Stimulated activated CD4-positive, alpha-beta T cell treated with anti-CD3 and anti-CD28 coated beads, Interleukin-15, amount 100 ng/mL, for 24 hours (primary cell): ENCODE results near the gene LGR6.
"Not testable (repeated sequence)": the region's sequence is repeated elsewhere in the genome, so short reads cannot be mapped to it uniquely, and the experiment has no call there.

Source experiments
- DNase-seq: peaks from one replicate; pipeline ENCODE4 v3.0.0-alpha.2; 2020

Gene LGR6

DNA sequence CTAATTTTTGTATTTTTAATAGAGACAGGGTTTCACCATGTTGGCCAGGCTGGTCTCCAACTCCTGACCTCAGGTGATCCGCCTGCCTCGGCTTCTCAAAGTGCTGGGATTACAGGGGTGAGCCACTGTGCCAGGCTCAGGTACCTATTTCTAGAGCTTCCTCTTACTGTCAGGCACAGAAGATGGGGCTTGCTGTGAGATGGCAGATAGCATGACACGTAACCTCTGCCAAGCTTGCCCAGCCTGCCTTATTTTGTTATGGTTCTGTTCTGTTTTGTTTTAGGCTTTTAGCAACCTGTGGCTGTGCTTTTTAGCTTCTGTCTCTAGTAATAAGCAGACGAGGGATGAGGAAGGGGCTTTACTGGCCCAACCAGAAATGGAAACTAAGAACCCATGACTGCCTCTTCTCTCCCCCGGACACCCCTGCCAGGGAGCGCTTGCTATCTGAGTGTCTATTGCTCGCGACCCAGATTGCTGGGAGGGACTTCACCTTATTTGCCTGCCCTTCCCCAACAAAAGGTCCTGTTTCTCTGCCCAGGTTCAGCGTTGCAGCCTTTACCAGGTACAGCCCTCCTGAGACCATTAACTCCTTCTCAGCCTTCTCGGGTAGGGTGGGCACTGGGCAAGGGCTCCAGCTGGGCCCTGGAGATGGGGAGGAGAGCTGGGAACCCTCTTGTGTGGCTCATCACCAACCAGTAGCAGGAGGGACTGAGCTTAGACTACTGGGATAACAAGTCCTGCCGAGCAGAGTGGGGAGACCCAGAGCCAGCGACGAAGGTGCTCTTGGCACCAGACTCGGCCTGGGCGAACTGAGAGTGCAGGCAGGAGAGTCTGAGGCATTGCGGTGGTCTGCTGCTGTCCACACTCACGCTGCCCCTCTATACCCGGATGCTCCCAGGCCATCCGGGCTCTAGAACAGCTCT, 13.5 kb upstream of the LGR6 start:
- no peak for DNase-seq

DNA sequence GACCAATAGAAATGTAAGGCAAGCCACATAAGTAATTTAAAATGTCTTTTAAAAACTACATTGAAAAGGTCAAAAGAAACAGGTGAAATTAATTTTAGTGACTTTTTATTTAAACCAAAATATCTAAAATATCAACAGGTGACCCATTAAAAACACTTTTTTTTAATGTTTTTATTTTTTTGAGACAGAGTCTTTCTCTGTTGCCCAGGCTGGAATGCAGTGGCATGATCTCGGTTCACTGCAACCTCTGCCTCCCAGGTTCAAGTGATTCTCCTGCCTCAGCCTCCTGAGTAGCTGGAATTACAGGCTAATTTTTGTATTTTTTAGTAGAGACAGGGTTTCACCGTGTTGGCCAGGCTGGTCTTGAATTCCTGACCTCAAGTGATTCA, 12.9 kb upstream of the LGR6 start:
- DNase-seq: not testable (repeated sequence)

GRCh38 chr1:202181586-202181985, 12.0 kb upstream of the LGR6 start:
- no peak for DNase-seq

DNA sequence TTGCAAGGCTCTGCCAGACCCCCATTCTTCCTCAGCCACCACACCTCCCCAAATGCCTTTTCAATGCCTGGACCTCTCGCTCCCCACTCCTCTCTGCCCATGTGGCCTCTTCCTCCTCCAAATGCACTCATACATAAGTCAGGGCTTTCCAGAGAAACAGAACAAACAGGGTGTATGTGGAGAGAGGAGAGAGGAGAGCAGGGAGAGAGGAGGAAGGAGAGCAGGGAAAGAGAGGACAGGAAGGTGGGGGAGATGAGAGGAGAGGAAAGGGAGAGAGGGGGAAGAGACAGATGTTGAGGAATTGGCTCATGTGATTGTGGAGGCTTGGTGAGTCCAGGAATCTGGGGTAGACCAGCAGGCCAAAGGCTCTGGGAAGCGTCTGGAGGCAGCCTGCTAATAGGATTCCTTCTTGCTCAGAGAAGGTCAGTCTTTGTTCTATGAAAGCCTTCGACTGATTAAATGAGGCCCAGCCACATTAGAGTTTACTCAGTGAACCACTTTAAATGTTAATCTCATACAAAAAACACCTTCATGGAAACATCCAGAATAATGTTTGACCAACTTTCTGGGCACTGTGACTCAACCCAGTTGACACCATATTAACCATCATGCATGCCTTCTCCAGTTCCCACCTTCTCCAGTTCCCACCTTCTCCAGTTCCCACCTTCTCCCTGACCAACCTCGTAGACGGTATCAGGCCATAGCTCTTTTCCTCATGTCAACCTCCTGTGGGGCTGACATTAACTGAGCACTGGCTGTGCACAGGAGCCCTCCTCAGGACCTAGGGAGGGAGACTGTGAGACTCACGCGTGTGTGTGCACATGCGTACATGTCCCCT, 11.3 kb upstream of the LGR6 start:
- no peak for DNase-seq

GRCh38 chr1:202184750-202185460, 8.7 kb upstream of the LGR6 start:
- peak; percentile 88 for DNase-seq

GRCh38 chr1:202186327-202186726, 7.3 kb upstream of the LGR6 start:
- DNase-seq: no peak

- DNase-seq: no peak
Measured at GRCh38 chr1:202187041-202187671, 6.4 kb upstream of the LGR6 start.

DNA sequence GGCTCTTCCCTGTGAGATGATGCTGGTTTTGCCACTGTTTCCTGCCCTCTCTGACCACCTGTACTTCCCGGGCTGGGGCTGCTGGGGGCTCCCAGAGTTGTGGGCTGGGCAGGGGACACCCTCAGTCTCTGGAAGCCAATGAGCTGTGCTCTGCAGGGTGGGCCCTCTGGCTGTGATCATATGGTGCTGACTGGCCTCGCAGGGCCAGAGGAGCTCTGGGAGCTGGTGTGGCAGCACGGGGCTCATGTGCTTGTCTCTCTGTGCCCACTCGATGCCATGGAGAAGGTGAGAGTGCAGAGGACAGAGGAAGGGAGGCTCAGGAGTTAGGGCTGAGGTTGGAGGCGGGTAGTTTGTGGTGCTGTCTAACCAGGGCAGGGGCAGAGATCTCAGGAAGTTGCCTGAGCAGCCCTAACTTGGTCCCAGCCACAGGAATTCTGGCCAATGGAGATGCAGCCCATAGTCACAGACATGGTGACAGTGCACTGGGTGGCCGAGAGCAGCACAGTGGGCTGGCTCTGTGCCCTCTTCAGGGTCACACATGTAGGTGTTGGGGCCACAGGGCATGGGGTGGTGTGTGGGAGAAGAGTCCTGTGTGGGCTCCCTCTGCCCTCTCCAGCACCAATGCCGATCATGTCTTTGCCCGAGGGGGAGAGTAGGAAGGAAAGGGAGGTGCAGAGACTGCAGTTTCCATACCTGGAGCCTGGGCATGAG, 5.7 kb upstream of the LGR6 start:
- no peak for DNase-seq

- peak; percentile 87 for DNase-seq
Measured at GRCh38 chr1:202189001-202189790, 4.4 kb upstream of the LGR6 start.

- no peak for DNase-seq
Measured at GRCh38 chr1:202189918-202190715, 3.5 kb upstream of the LGR6 start.

GRCh38 chr1:202191391-202191790, 2.2 kb upstream of the LGR6 start:
- not testable (repeated sequence) for DNase-seq

DNA sequence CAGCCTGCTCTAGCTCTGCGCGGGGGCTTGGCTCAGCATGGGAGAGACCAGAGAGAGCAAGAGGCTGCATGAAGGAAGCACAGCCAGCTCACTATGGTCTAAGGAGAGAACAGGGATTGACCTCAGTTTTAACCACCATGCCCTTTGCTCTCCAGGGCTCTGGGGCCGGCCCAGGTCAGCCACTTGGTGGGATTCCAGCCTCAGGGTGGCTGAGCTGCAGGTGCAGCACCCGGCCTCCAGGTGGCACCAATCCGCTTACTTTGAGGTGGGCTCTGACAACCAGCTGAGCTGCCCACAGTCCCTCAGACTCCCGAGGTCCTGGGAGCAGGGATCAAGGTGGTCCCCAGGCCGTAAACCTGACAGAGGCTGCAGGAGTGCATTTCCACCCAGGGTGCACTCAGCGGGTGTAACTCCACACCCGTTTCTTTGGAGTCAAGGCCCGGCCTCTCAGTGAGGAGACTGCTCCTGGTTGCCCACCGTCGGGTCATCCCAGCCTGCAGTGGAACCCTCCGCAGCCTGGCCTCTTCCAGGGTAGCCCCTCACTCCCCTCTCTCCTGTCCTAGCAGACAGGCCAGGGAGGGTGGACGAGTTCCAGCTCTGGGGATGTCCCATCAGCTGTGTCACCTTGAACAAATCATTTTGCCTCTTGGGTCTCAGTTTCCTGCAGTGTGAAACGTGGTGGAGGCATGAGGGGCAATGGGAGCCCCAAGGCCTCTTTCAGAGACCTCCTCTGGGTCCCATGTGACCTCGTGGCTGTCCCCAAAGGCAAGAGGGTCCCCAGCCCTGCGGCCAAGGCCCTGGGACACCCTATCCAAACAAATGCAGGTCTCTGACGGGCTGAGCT, 607 bp upstream of the LGR6 start:
- DNase-seq: peak; percentile 70

DNA sequence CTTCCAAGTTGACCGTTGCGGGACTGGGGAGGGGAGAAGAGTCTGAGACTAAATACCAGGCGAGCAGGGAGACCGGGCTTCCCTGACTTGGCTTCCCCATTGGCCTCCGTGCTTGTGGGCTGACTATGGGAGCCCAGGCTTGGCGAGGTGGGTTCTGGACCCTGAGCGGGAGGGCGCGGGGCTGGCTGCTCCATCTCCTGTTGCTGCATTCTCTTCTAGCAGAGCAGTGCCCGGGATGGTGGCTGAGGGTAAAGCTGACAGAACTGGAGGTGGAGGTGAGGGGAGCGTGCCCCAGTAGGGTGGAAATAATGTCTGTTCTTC, 689 bp downstream of the LGR6 start:
- DNase-seq: no peak

- no peak for DNase-seq
Measured at GRCh38 chr1:202197653-202198365, 4.2 kb downstream of the LGR6 start.

- no peak for DNase-seq
Measured at GRCh38 chr1:202198366-202198724, 4.7 kb downstream of the LGR6 start.

DNA sequence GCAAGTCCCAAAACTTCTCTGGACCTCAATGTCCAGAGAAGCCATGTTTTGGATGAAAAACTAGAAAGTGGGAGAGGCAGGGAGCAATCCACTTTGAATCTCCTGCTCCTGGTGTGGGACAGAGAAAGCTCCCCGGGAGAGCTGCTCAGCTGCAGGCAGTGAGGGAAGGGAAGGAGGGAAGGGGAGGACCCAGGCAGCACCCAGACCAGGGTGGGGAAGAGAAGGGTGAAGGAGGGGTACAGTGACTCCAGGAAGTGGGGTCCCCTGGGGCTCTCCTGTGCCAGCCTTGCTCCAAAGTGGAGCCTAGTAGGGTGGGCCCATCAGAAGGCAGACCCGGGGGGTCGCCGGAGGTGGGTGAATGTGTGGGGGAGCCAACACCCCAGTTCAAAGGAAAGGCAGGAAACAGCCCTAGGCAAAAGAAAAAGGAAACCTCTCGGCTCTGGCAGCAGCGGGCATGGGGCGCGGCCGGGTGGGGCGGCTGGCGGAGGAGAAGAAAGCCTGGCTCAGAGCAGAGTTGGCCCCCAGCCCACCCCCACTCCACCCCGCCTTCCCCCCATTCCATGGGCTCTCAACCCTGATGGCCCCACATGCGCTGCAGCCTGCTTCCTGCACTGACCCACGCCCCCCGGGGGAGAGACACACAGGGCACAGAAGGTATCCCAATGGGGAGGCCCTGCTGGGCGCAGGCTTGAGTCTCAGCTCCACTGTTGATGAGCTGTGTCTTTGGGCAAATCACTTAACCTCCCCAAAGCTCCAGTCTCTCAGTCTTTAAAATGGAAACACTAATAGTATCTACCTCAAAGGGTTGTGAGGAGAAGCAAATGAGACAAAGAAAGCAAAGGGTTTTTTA, 5.7 kb downstream of the LGR6 start:
- DNase-seq: no peak

GRCh38 chr1:202200112-202200548, 6.5 kb downstream of the LGR6 start:
- no peak for DNase-seq

DNA sequence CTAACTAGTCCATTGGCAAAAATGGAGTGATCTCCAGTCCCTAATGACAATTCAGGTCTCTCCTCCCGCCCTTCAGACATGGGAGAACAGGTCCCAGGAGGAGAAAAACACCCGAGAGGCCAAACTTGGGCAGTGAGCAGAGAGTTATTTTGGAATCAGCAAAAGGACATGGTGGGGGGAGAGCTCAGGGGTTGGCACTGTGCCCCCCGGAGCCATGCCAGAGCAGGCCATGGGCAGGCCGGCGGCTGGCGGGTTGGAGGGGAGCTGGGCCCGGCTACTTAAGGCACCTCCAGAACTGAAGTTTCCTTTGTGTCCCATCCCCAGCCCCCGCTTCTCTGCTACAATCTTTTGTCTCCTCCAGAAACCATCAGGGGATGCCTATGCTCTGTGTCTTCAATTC, 7.1 kb downstream of the LGR6 start:
- no peak for DNase-seq
